ENCODE data around the gene AK5. TPM values are rescaled to one million over a fixed set of nuclear protein-coding genes. Genes with fewer than 3 reads are reported as not detected.

AK5 gene
- total RNA-seq, 1 donor from 2014 or later: 1.0 TPM

GRCh38 chr1:77557053-77557452 is 275.2 kb downstream of the AK5 start:
- intact Hi-C loops (cut with DNase I): no loop called here
- ATAC-seq (no peak), DNase-seq (no peak)
- H3K4me3 ChIP-seq: no peak overlapping the region
- H3K27me3 ChIP-seq (ENCODE audit: low read depth): no peaks in the 10 kb centered on the region
- no peaks in the 10 kb centered on the region for H3K4me1 ChIP-seq
- no peak for TF ChIP-seq CTCF (IDR thresholded peaks at IDR 0.05)
- no peak overlapping the region for H3K27ac ChIP-seq
- H3K9me3 ChIP-seq: no peaks in the 10 kb centered on the region
- peaks cover 10% of the 10 kb centered on the region for H3K36me3 ChIP-seq

DNA sequence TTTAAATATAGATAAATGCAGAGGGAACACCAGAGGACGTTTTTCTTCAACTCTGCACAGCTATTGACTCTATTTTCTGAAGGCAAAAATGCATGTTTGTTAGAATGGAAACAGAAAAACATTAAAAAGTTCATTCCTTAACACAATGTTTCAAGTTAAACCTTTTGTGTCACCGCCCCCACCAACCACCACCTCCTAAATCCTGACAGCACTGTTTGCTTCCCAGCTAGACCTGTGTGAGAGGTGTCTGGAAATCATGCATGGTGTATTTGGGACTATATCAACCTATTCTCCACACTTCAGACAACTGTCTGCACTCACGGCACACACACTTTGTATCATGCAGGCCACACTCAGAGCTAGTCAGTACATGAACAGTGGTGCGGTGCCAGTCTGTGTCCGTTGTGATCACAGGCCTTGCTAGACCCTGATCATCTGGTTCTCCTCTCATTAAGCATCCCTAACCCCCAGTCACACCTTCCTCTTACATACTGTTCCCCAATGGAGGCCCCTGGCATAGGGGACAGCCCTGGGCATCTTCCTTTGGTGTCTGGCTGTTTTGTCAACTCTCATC is 276.9 kb downstream of the AK5 start:
- Histone ChIP-seq H3K9me3 (no peaks in the 10 kb centered on the region), H3K4me1 (no peaks in the 10 kb centered on the region), H3K36me3 (peaks cover 10% of the 10 kb centered on the region), H3K27me3 (ENCODE audit: low read depth) (no peaks in the 10 kb centered on the region), H3K27ac (no peak overlapping the region), H3K4me3 (no peak overlapping the region)
- DNase-seq: no peak
- no peak for TF ChIP-seq CTCF (IDR thresholded peaks at IDR 0.05)
- intact Hi-C loops (cut with DNase I): no loop called here
- ATAC-seq: no peak

GRCh38 chr1:77560741-77561140 is 278.9 kb downstream of the AK5 start:
- H3K4me1 ChIP-seq: no peaks in the 10 kb centered on the region
- no peaks in the 10 kb centered on the region for H3K27me3 ChIP-seq (ENCODE audit: low read depth)
- no peak overlapping the region for H3K4me3 ChIP-seq
- TF ChIP-seq CTCF (IDR thresholded peaks at IDR 0.05): no peak
- H3K36me3 ChIP-seq: peaks cover 26% of the 10 kb centered on the region
- DNase-seq (no peak), ATAC-seq (no peak)
- no peak overlapping the region for H3K27ac ChIP-seq
- H3K9me3 ChIP-seq: no peaks in the 10 kb centered on the region
- intact Hi-C loops (cut with DNase I): no loop called here

DNA sequence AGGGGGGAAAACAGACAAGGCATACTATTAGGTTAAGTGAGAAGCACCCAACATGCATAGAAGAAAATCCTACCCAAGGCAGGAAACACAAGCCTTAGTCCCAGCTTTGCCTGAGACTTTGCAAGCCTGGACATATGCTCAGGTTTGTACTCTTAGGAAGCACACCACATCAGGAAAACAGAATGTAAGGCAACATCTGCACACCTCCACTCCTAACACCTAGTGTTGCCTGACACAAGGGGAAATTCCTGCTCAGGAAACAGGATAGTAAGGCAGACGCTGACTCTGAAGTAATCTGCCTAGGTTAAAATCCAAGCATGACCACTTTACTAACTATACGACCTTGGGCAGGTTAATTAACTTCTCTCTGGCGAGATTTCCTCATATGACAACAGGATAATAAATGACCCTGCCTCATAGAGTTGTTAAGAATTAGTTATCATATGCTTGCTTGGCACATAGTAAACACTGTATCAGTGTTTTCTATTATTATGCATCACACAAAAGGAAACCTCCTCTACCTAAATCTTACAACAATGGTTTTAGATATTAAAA is 280.9 kb downstream of the AK5 start:
- DNase-seq: no peak
- Histone ChIP-seq H3K27me3 (ENCODE audit: low read depth) (no peaks in the 10 kb centered on the region), H3K4me3 (no peak overlapping the region), H3K36me3 (peaks cover 45% of the 10 kb centered on the region), H3K9me3 (no peaks in the 10 kb centered on the region), H3K4me1 (no peaks in the 10 kb centered on the region), H3K27ac (no peak overlapping the region)
- no peak for TF ChIP-seq CTCF (IDR thresholded peaks at IDR 0.05)
- no peak for ATAC-seq
- intact Hi-C loops (cut with DNase I): no loop called here

GRCh38 chr1:77565321-77565720 is 283.5 kb downstream of the AK5 start:
- H3K27me3 ChIP-seq (ENCODE audit: low read depth): no peaks in the 10 kb centered on the region
- H3K4me3 ChIP-seq: no peak overlapping the region
- DNase-seq: no peak
- H3K36me3 ChIP-seq: peaks cover 50% of the 10 kb centered on the region
- no peaks in the 10 kb centered on the region for H3K4me1 ChIP-seq
- intact Hi-C loops (cut with DNase I): no loop called here
- H3K9me3 ChIP-seq: no peaks in the 10 kb centered on the region
- no peak for TF ChIP-seq CTCF (IDR thresholded peaks at IDR 0.05)
- no peak overlapping the region for H3K27ac ChIP-seq
- ATAC-seq: no peak
